Stimulated activated CD8-positive, alpha-beta memory T cell treated with anti-CD3 and anti-CD28 coated beads, Interleukin-2, amount 100 ng/mL, for 1 hour (primary cell): Measurements from ENCODE around the gene IFRD2.
"Not testable (repeated sequence)": the region's sequence is repeated elsewhere in the genome, so short reads cannot be mapped to it uniquely, and the experiment has no call there.

Experiments
- DNase-seq, 2 donors: peaks; one replicate each; pipeline ENCODE4 v3.0.0-alpha.2; 2020; ENCODE audit warnings: low read depth in 2 of 2

IFRD2 gene

DNA sequence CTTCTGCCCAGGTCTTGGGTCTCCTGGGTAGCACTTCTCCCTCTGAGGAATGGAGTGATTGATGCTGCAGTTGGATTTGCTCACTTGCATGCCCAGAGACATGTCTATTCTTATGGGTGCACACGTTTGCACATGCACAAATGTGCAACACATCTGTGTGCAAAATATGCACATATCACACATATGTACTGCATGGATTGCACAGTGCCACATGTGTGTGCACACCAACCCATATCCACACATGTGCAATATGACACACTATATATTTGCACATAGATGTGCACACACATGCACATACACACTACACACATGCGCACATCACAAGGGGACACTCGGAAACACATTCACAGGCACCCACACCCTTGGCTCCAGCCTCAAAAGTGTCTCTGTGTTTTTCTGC, 24.0 kb downstream of the IFRD2 start:
- no peak for DNase-seq

DNA sequence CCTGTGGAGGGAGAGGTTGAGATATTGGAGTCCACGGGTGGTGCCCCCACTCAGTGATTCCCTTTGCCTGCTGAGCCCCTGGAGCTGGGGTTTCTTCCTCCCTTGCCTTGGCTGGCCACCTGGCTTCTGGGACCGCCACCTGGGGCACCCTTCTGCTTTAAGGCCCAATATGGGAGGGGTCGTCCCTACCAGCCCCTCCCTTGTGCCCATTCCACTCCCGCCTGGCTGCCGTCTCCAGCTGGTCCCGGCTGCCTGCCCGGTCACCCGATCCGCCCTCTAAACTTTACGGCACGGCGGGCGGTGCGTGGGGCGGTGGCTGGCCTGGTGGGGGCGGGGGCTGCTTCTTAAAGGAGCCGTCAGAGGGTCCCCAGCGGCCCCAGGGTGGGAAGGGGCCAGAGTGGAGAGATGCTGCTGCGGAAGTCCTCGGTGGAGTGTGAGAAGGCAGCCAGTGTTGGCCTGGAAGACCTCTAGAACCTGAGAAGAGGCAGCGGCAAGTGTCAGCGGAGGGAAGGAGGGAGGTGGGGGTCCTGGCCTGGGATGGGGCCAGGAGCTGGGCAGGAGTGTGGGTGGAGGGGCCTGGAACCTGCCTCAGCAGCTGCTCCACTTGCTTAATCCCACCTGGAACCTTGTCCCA, 24.8 kb downstream of the IFRD2 start:
- DNase-seq: no peak

DNA sequence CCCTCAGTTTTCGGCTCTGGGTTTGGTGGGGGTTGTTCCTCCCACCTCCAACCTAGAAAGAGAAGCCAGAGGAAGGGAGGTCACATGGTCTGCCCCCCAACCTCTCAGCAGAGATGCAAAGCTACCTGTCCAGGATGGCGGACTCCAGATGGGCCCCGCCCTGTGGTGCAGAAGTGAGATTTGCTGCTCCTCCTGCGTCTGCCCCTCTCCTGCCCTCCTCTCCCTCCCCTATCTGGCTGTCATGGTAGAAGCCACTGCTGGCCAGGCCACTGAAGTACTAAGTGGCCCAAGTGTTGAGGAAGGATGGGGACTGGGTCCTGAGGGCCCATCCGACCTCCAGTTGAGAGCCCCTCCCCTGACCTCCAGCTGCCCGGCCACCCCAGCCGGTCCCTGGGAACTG, 25.4 kb downstream of the IFRD2 start:
- DNase-seq: no peak

DNA sequence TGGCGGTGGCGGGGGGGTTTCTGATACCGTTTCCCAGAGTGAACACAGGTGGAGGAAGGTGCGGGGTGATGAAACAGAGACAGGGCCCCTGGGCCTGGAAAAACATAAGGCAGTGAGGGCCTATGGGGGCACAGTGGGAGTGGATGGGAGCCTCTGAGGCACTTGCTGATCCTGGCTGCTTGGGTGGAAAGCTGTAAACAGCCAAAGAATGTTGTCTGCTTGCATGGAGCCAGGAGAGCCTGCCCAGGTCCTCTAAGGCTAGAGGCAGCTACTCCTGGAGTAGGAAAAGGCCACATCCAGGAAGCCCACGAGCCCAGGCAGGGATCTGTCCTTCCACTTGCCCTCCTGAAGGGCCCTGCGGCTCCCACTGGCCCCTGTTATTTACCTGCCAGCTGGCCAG, 26.2 kb downstream of the IFRD2 start:
- DNase-seq: no peak

DNA sequence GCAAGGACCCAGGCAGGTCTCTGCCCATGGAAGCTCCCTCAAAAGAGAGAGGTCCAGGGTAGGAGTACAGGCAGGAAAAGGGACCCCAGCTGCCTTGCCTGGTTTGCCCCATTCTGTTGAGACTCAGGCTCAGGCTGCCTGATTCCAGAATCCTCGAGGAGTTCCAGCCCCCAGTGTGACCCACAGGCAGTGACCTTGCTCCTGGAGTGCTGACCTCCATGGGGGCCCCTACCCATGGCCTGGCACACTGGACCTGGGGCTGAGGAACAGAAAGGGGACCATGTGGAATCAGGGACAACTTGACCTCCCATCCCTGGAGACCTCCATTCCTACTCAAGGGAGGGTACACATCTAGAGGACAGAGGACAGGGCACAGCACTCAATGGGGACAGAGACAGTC, 26.7 kb downstream of the IFRD2 start:
- no peak for DNase-seq

DNA sequence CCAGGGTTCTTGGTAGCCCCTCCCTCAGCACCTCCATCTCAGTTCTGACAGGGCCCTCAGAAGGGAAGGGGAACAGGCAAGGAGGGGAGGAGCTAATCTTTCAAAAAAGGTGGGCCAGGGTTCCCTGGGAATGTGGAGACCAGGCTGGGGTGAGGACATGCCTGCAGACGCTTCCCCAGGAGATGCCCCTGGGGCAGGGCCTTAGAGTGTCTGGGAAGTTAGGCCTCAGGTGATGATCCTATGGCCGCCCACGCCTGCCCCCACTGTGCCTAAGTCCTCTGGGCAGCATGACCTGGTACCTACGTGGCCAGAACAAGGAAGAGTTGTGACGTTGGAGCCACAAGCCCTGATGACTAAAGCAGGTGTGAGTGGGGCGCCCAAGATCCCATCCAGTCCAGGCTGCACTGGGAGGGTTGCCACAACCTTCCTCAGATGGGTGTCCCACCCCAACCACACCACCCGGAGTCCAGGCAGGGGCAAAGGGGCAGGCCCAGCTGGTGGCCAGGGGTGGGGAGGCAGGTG, 27.2 kb downstream of the IFRD2 start:
- no peak for DNase-seq

DNA sequence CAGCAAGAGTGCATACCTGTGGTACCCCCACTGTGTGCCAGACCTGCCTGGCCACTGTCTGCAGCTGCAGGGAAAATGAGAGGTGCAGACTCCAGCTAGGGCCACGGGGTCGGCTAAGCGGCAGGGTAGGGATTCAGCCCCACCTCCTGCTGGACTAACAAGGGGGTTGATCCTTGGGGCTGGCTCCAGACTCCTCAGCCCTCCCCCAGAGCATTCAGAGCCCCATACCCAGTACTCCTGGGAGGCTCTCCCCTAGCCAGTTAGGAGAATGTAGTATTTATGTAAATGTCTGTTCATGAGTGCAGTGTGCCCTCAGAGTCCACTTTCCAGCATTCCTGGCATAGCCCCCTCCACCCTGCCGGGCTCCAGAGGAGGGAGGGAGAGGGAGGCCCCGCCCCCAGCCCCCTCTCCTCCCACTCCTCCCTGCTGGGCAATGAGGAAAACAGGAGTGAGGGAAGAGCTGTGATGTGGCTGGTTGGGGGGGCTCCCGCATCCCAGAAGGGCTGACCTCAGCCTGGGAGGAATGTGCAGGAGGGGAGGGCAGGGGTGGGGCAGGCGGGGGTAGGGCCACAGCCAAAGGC, 27.8 kb downstream of the IFRD2 start:
- no peak for DNase-seq

DNA sequence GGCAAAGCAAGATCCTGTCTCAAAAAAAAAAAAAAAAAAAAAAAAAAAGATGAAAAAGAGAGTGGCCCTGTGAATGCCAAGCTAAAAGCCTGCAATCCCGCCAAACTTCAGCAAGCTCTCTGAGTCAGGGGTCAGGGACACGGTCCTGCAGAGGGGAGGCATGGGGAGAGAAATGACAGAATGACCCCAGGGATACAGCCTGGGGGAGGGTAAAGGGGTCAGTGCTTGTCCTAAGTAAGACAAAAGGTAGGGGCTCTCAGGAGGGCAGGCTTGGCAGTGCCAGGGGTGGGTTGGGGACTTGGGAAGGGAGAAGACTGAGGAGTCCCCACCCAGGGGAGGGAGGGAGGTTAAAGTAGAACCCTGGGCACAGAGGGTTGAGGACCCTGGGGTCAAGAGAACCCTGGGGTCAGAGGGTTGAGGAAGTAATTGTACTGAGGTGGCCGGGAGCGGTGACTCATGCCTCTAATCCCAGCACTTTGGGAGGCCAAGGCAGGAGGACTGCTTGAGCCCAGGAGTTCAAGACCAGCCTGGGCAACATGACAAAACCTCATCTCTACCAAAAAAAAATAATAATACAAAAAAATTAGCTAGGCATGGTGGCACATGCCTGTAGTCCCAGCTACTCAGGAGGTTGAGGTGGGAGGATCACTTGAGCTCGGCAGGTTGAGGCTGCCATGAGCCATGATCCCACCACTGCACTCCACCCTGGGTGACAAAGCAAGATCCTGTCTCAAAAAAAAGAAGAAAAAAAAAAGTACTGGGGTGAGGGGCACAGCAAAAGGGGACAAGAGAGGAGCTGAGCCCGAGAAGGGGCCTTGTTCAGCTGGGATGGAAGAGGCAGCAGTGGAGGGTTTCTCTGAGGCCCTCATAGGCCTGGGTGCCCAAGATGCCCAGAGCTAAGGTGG, 28.5 kb downstream of the IFRD2 start:
- no peak for DNase-seq

DNA sequence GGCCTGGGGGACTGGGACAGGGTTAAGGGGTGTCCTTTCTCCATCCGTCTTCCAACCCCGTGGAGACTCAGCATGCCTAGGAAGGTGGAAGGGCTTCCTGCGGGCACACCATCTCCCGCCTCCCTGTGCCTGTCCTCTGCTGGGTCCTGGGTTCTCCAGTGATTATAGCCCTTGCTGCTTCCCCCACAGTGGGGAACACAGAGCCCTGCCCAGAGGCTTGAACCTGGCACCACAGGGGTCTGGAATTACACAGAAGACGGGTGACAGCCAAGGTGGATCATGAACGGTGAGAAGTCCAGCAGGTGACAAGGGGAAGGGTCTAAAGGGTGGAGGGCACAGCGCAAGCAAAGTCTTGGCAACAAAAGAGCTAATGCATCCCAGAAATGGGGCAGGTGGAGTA, 29.5 kb downstream of the IFRD2 start:
- DNase-seq: no peak

DNA sequence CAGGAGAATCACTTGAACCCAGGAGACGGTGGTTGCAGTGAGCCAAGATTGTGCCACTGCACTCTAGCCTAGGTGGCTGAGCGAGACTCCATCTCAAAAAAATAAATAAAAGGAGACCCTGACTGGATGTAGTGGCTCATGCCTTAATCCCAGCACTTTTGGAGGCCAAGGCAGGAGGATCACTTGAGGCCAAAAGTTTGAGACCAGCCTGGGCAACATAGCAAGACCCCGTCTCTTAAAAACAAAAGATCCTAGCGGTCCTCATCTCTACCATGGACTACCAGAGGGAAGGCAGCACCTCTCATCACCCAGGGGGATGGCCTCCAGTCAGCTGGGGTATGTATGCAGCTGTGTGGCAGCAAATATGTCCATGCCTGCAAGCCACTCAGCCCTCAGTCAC, 30.0 kb downstream of the IFRD2 start:
- DNase-seq: not testable (repeated sequence)

DNA sequence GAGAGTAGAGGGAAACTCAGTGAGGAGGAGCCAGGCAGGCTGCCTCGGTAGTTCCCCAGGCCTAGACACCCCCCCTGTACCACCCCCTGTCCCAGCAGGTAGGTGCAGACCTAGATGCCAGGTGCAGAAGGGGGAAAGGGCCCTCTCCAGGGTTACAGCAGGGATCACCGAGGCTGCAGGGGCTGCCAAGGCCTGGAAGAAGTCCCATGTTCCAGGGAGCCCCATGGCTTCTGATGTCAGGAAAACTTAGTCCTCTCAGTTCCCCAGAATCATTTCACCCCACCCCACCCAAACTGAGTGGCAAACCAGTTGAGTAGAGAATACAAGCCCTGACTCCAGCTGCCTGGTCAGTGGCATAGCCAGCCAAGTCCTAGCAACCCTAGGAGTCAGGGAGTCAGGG, 30.7 kb downstream of the IFRD2 start:
- no peak for DNase-seq

DNA sequence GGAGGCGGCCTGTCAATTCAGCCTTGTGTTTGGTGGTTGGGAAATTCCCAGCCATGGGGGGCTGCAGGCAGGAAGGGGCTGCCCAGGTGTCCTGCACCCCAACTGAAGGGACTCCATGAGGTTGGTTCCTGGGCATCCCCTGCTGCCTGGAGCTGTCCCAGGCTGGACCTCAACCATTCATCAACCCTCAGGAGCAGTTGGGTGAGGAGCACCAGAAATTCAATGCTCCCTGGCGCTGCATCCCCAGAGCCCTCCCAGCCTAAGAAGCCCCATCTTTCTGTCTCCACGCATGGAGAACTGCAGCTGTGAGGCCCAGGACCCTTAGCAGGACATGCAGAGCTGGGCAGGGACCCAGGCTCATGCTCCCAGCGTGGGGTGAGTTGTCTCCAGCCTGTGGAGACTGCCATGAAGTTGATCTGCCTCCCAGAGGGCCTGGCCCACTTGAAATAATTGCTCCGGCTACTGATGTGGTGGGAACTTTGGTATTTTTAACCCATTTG, 31.2 kb downstream of the IFRD2 start:
- no peak for DNase-seq

DNA sequence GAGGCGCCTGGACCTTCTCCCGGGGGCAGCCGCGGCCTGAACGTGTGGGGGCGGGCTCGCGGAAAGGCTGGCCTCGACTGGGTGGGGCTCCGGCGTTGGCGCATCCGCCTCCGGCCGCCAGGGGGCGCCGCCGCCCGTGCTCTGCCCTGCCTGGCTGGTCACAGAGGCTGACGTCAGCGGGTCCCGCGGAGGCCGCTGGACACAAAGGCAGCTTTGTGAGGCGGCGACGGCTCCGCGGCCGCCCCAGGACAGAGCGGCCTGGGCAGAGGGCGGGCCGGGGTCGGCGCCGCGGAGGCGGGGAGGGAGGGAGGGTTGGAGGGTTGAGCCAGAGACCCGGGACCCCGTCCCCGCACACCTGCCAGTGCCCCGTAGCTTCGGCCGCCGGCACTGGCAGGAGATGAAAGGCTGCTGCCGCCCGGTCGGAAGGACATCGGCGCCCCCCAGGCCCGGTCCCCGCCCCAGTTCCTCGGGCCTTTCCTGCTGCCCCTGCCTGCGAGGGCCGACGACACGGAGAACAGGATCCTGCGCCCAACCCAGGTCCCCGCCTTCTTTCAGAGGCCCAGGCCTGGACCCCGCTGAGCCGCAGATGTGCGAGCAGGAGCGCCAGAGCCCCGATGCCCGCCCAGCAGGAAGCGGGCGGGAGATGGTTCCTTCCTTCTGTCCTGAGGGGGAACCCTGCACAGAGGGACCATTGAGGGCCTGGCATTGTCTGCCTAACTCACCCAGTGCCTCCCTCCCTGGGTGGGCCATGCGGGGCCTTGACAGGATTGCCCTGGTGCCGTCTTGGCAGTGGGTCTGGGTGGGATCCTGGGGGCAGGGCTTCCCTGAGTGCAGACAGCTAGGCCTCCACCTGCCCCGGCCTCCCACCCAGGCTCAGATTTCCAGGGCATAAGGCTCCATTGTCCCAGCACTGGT, 31.9 kb downstream of the IFRD2 start:
- DNase-seq: peak; percentile 63 to 70

DNA sequence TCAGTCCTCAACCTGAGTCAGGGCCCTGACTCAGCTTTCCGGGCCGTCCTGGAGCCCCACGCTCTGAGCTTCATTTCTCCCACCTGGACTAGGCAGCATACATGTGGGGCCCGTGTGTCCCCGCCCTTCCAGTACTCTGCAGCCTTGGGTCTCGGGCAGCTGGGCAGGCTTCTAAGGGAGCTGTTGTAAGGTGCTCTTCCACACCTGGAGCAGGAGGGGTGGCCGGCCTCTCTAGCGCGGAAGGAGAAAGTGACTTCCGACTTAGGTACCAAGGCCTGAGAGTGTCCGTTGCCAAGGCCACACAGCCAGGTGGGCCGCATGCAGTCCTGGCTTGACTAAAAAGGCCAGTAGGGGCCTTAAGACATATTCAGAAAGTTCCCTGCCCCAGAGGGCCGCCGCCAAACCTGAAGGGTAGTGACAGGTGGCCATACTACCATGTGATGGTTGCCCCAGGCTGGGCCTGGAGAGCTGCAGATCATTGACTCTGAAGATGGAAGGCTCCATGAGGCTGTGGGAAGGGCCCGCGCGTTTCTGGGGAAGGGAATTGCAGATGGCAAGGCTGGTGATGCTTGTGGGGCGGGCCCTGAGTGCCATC, 32.7 kb downstream of the IFRD2 start:
- DNase-seq: no peak

DNA sequence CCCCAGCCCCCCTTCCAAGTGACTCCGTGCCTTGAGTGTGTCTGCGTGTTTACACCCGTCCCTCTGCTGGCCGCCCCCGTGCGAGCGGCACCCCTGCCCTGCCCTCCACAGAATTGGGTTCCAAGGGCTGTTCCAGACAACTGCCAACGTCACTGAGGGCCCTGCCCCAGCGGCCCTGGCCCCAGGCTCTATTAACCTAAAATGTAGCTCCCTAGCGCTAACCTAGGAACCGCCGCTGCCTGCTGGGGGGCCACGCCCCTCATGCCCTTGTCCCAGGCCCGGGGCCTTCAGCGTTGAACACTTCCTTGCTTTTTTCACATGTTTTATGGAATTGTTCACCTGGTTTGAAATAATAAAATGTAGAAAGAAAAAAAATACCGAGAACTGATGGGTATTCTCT, 33.2 kb downstream of the IFRD2 start:
- no peak for DNase-seq

DNA sequence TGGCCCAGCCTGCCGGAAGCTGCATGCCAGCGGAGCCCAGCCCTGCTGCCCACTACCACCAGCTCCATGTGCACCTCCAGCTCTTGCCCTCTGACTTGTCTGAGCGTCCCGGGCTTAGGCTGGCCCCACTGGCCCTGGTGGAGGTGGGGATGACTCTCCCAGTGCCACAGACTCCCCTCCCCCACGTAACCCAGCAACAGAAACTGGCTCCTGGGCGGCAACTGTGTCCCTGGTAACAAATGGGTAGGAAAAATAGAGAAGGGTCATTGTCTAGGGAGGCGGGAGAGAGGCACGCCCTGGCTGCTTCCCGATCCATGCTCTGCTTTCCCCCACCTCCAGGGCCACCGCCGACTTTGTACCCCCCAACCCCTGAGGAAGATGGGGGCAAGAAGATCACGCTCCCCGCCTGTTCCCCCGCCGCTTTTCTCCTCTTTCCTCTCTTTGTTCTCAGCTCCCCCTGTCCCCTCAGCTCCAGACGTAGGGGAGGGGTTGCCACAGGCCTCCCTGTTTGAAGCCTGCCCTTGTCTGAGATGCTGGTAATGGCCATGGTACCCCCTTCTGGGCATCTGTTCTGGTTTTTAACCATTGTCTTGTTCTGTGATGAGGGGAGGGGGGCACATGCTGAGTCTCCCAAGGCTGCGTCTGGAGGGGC, 34.1 kb downstream of the IFRD2 start:
- no peak for DNase-seq

DNA sequence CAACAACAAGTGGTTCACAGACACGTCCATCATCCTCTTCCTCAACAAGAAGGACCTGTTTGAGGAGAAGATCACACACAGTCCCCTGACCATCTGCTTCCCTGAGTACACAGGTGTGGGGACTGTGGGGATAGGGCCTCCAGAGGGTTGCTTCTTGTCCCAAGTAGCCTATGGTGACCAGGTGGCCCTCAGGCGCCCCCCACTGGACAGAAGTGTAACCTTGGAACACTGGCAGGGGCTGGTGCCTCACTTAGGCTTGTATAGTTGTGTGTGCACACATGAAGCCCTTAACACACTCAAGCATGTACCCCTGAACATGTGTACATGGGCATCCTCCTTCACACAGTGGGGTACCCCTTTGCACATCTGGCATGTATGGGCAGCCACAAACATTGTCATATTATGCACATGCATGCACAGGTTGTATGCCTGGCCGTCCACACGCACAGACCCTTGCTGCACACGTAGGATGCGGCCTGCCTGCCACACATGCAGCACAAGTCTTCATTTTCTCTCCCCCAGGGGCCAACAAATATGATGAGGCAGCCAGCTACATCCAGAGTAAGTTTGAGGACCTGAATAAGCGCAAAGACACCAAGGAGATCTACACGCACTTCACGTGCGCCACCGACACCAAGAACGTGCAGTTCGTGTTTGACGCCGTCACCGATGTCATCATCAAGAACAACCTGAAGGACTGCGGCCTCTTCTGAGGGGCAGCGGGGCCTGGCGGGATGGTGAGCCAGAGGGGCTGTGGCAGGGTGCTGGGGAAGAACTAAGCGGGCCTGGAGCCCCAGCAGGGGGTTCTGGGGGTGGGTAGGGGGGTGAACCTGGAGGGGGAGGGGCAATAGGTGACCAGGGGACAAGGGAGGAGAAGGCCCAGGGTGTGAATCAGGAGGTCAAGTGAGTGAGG, 35.0 kb downstream of the IFRD2 start:
- no peak for DNase-seq

DNA sequence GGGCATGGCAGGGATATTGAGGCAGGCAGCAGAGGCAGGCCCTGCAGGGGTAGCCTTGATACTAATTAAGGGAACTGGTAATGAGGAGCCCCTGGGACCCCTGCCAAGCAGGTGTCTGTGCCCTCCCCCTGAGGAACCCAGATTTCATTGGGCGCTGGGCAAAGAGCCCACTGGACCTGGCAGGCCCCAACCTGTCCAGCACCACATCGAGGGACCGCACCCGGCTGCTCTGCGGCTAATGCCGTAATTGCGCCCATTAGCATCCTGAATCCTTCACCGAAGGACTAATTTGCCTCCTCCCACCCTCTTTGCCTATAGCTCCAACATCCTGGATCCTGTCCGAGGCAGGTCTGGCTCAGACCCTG, 37.0 kb downstream of the IFRD2 start:
- DNase-seq: no peak

DNA sequence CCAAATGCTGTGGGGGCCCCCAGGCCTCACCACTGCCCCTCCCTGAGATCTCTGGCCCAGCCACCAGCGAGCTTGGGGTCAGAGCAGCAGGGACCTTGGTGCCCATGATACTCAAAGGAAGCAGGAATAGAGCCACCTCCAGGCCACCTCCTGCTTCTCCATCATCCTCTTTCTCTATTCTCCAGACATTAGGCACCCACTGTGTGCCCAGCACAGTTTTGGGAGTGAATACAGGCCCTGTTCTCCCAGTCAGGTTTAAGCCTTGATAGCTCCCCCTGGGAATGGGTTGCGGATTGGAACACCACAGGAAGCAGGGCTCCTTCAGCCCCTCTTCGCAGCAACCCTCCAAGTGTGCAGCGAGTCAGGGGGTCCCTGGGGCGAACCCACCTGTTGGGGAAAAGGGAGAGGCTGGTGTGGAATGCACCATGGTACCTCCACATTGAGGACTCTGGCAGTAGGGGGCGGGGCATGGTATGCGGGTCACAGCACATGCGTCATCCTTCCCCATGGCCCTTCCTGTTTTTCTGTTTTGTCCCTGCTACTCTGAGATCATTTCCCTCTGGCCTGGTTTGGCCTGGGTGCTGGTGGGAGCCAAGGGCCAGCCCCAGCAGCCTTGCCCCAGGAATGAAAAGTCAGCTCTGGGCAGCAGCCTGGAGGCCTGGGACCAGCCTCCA, 37.5 kb downstream of the IFRD2 start:
- DNase-seq: no peak
